Measurements from ENCODE around the gene NAP1L4. TPM values are rescaled to one million over a fixed set of nuclear protein-coding genes. Genes with fewer than 3 reads are reported as not detected.

The NAP1L4 gene
- total RNA-seq, 2 experiments from 2014 or later = 262 to 285 TPM

DNA sequence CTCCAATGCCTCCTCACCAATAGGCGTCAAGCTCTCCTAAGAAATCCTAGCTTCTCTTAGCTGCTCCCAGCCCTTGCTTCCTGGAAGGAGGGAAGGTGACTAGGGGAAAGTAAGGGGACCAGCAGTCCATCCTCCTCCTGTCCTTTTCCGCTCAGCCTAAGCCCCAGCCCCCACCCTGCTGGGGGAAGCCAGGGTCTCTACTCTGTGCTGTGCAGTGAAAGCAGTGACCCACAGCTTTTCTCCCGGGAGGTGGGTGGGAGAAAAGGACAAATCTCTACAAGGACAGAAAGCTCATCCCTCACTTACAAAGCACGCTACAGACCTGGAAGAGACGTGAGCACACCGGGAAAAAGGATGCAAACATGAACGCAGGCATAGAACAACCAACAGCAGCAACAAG lies 32.0 kb downstream of the NAP1L4 start:
- Mint-ChIP-seq H3K36me3 (ENCODE audit: low read depth) (peaks cover 100% of the 10 kb centered on the region), H3K4me1 (ENCODE audit: low read depth) (peaks cover 20% of the 10 kb centered on the region), H3K27me3 (no peaks in the 10 kb centered on the region), H3K9me3 (no peaks in the 10 kb centered on the region), H3K4me3 (no peak overlapping the region), H3K27ac (no peak overlapping the region)
- Histone ChIP-seq H3K9me3 (ENCODE audit: control insufficient read depth in 1 of 2, insufficient read depth in 1 of 2, low read length in 2 of 2) (no peaks in the 10 kb centered on the region), H3K4me1 (ENCODE audit: insufficient read depth, low read length) (peaks cover 3% of the 10 kb centered on the region), H3K27ac (ENCODE audit: low read depth in 1 of 2, low read length in 2 of 2) (no peak overlapping the region), H3K4me3 (ENCODE audit: low read length) (no peak overlapping the region), H3K36me3 (ENCODE audit: insufficient read depth, low read length) (peaks cover 93% of the 10 kb centered on the region), H3K27me3 (ENCODE audit: control insufficient read depth in 1 of 2, insufficient read depth in 2 of 2, low read length in 2 of 2) (no peaks in the 10 kb centered on the region)
- CTCF ChIA-PET = no interaction called here
- DNase-seq = no peak
- TF ChIP-seq, protein P1, sequence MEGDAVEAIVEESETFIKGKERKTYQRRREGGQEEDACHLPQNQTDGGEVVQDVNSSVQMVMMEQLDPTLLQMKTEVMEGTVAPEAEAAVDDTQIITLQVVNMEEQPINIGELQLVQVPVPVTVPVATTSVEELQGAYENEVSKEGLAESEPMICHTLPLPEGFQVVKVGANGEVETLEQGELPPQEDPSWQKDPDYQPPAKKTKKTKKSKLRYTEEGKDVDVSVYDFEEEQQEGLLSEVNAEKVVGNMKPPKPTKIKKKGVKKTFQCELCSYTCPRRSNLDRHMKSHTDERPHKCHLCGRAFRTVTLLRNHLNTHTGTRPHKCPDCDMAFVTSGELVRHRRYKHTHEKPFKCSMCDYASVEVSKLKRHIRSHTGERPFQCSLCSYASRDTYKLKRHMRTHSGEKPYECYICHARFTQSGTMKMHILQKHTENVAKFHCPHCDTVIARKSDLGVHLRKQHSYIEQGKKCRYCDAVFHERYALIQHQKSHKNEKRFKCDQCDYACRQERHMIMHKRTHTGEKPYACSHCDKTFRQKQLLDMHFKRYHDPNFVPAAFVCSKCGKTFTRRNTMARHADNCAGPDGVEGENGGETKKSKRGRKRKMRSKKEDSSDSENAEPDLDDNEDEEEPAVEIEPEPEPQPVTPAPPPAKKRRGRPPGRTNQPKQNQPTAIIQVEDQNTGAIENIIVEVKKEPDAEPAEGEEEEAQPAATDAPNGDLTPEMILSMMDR (IDR thresholded peaks at IDR 0.05) = no peak
- POLR2A ChIA-PET = interaction anchor here (1.1 kb wide), 1 partner anchor 32 kb away, joined by 3 read pairs; the partner anchor contains the start of gene NAP1L4
- ATAC-seq (ENCODE audit: poor library complexity) = no peak
- intact Hi-C loops (cut with DNase I, micrococcal nuclease) = no loop called here

DNA sequence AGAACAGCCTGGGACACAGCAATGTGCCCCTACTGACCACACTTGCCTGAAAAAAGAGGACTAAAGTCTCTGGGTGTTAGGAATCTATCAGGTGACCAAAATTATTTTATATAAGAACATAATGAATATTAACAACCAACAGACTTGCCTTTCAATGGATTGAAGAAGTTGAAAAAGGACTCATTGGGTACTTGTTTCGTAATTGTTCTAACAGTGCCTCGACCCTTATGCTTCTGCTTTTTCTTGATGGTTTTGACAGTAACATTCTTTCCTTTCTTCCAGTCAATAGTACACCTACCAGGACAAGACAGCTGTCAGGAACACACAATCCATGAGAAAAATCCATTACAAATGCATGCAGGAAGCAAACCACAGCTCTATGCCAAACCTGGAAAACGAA lies 33.9 kb downstream of the NAP1L4 start:
- Histone ChIP-seq H3K4me3 (ENCODE audit: low read length) (no peak overlapping the region), H3K4me1 (ENCODE audit: insufficient read depth, low read length) (no peaks in the 10 kb centered on the region), H3K27me3 (ENCODE audit: control insufficient read depth in 1 of 2, insufficient read depth in 2 of 2, low read length in 2 of 2) (no peaks in the 10 kb centered on the region), H3K9me3 (ENCODE audit: control insufficient read depth in 1 of 2, insufficient read depth in 1 of 2, low read length in 2 of 2) (no peaks in the 10 kb centered on the region), H3K36me3 (ENCODE audit: insufficient read depth, low read length) (peaks cover 91% of the 10 kb centered on the region), H3K27ac (ENCODE audit: low read depth in 1 of 2, low read length in 2 of 2) (no peak overlapping the region)
- no peaks in the 10 kb centered on the region for H3K27me3 Mint-ChIP-seq
- TF ChIP-seq, protein P1 (IDR thresholded peaks at IDR 0.05) = no peak
- no peak overlapping the region for H3K4me3 Mint-ChIP-seq
- no peaks in the 10 kb centered on the region for H3K9me3 Mint-ChIP-seq
- ChIA-PET POLR2A (no interaction called here), CTCF (interaction anchor here (1.5 kb wide), 1 partner anchor 65 kb away, joined by 3 read pairs; no protein-coding TSS in a partner anchor)
- H3K27ac Mint-ChIP-seq = no peak overlapping the region
- DNase-seq (no peak), ATAC-seq (ENCODE audit: poor library complexity) (no peak)
- H3K36me3 Mint-ChIP-seq (ENCODE audit: low read depth) = peaks cover 100% of the 10 kb centered on the region
- H3K4me1 Mint-ChIP-seq (ENCODE audit: low read depth) = peaks cover 14% of the 10 kb centered on the region
- intact Hi-C loops (cut with DNase I, micrococcal nuclease) = no loop called here

DNA sequence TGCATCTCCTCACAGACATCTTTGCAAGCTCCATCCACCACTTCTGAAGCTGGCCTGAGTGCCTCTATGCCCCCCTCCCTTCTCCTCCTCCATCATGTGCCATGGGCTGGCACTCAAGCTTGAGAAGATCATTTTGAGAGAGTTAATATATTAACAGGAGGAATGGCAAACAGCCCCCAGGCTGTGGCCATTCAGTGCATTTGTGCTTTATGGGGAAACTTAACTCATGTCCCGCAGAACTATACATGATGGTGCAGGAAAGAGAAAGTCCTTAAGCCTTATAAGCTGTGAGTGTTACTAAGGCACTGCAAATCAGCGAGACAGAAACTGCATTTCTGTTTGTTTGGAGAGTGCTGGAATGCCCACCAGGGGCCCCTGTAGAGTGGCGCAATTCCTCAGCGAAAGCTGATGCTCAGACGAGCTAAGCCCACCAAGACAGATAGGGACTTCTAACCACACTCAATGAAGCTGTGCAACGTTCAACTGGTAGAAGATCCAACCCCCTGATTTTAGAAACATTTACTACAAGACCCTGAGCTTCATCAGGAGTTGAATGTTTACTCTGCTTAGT lies 36.1 kb downstream of the NAP1L4 start:
- Mint-ChIP-seq H3K27me3 (no peaks in the 10 kb centered on the region), H3K9me3 (no peaks in the 10 kb centered on the region), H3K4me1 (ENCODE audit: low read depth) (peaks cover 6% of the 10 kb centered on the region), H3K27ac (no peak overlapping the region), H3K4me3 (no peak overlapping the region), H3K36me3 (ENCODE audit: low read depth) (peaks cover 100% of the 10 kb centered on the region)
- CTCF ChIA-PET = interaction anchor here (1.2 kb wide), 1 partner anchor 136 kb away, joined by 4 read pairs; no protein-coding TSS in a partner anchor
- Histone ChIP-seq H3K4me1 (ENCODE audit: insufficient read depth, low read length) (peaks cover 9% of the 10 kb centered on the region), H3K4me3 (ENCODE audit: low read length) (no peak overlapping the region), H3K36me3 (ENCODE audit: insufficient read depth, low read length) (peaks cover 95% of the 10 kb centered on the region), H3K9me3 (ENCODE audit: control insufficient read depth in 1 of 2, insufficient read depth in 1 of 2, low read length in 2 of 2) (no peaks in the 10 kb centered on the region), H3K27ac (ENCODE audit: low read depth in 1 of 2, low read length in 2 of 2) (no peak overlapping the region), H3K27me3 (ENCODE audit: control insufficient read depth in 1 of 2, insufficient read depth in 2 of 2, low read length in 2 of 2) (no peaks in the 10 kb centered on the region)
- ATAC-seq (ENCODE audit: poor library complexity) = no peak
- POLR2A ChIA-PET = interaction anchor here (1.0 to 1.8 kb wide), 2 partner anchors 10 to 33 kb away, joined by 3 to 4 read pairs; no protein-coding TSS in a partner anchor
- no peak for DNase-seq
- TF ChIP-seq, protein P1 (IDR thresholded peaks at IDR 0.05) = no peak
- intact Hi-C loops (cut with DNase I, micrococcal nuclease) = no loop called here
